ENCODE data around the gene ENO2. TPM values are rescaled to one million over a fixed set of nuclear protein-coding genes. Genes with fewer than 3 reads are reported as not detected.
A peak's percentile ranks its signal among the peaks of the same experiment; 100 is the strongest.
"Not testable (repeated sequence)": the region's sequence is repeated elsewhere in the genome, so short reads cannot be mapped to it uniquely, and the experiment has no call there.

ENO2 gene
- total RNA-seq (2014; rRNA removed; shearing (Covaris generic)), result 9.0 and 13.4 TPM in 2 replicates

GRCh38 chr12:6914246-6914946 lies at the start of gene ENO2:
ENO2 (plus strand) TSS chr12:6914580; CDS start chr12:6915833, 1,253 bp downstream.
- DNase-seq (ENCODE audit: low read depth), result peak; percentile 81

- DNase-seq (ENCODE audit: low read depth), result not testable (repeated sequence)
Observed at GRCh38 chr12:6865307-6865706, 49.1 kb upstream of the ENO2 start.

DNA sequence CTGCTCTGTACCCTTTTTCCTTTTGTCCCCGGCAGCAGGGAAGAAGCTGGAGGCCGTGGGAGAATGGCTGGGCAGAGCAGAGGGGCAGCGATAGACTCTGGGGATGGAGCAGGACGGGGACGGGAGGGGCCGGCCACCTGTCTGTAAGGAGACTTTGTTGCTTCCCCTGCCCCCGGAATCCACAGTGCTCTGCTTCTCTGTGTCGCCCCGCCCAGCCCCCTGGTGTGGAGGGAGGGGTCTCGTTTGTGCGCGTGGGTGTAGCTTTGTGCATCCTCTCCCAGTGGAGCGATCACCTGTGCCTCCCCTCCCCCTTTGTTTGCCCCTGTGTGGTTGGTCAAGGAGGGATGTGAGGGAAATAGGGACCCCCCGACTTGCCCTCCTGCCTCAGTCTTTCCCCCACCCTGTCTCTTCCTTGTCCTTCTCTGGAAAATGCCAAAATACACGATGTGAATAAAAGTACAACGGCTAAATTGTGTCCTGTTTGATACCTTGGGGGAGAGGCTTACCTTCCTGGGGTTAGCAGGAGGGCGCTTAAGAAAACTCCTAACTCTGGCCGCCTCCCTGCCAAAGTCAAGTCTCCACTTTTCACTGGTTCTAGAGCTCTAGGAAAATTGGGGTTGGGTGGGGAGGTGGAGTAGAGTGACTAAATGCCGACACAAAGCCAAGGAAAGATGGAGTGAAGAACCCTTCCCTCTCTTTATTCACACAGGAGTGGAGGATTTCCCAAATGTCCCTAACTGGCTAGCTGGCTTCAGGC lies 48.0 kb upstream of the ENO2 start:
- DNase-seq (ENCODE audit: low read depth), result no peak

- DNase-seq (ENCODE audit: low read depth), result no peak
Observed at GRCh38 chr12:6866920-6867412, 47.4 kb upstream of the ENO2 start.

- peak; percentile 86 for DNase-seq (ENCODE audit: low read depth)
Observed at GRCh38 chr12:6867413-6868210, 46.8 kb upstream of the ENO2 start, which contains the start of gene TPI1. TPI1 (plus strand) TSS chr12:6867531; CDS start chr12:6867567, 36 bp downstream.

DNA sequence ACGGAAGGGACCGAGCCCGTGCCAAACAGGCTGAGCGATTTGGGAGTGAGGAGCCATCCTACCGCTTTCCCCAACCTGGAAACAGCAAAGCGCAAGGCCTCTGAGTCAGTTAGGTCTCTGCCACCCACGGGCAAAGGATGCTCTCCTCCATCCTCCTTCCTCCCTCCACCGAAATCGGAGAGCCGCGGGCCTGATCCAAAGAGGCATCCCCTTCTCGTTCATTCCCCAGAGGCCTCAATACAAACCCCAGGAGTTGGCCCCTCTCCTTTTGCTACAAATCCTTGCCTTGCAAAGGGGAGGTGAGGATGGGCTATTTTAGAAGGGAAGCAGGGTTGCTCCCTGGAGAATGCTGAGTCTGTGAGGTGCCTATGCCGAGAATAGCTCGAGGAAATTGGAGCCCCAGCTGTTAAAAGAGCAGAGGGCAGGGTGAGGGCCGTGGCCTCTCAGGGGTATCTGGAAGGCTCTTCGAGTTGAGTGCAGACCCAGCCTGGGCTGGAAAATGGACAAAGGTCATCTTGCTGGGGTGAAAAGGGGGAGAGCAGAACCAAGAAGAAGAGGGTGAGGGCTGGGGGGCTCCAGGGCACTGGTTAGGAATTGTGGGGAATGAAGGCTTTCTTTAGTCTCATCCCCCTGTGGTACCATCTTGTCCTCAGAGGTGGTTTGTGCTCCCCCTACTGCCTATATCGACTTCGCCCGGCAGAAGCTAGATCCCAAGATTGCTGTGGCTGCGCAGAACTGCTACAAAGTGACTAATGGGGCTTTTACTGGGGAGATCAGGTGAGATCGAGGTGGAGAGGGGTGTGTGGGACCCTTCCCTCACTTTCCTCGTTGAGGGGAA lies 46.0 kb upstream of the ENO2 start:
- no peak for DNase-seq (ENCODE audit: low read depth)

- DNase-seq (ENCODE audit: low read depth), result peak; percentile 70
Observed at GRCh38 chr12:6869049-6870021, 45.0 kb upstream of the ENO2 start.

- not testable (repeated sequence) for DNase-seq (ENCODE audit: low read depth)
Observed at GRCh38 chr12:6870304-6870703, 44.1 kb upstream of the ENO2 start.

DNA sequence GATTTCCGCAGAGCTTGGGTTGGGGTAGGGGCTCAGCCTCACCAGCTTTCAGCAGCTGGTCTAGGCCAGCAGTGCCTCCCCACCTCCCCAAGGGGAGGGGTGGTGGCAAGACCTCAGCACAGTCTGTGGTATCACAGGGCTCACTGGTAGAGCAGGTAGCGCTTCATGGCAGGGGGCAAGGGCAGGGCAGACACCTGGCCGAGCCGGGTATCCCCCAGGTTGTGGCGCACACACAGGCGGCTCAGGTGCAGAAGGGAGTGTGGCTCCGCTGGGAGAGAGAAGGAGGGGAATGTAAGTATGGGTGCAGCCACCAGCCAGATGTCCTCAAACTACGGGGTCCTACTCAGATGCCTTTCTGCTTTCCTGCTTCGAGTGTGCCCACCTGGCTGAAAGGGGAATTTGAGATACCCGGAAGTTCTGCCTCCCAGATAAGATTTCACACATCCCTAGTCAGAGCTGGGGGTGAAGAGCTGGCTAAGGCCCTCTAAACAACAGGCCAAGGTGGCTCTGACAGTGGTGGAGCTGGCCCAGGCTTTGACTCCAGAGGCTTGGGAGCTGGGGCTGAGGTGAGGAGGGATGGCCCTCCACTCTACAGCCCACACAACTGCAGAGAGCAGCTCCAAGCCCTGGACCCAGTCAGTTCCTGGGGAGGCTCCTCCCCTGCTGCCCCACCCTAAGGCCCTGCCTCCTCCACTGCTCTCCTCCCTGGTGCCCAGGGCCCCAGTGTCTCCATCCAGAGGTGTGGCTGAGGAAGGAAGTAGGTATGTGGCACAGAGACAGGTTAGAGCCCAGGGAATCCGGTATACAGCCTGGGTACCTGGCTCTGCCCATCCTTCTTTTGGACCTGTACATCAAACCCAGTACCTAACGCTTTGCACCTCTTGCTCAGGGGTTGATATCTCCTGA lies 43.1 kb upstream of the ENO2 start:
- DNase-seq (ENCODE audit: low read depth), result peak; percentile 55

DNA sequence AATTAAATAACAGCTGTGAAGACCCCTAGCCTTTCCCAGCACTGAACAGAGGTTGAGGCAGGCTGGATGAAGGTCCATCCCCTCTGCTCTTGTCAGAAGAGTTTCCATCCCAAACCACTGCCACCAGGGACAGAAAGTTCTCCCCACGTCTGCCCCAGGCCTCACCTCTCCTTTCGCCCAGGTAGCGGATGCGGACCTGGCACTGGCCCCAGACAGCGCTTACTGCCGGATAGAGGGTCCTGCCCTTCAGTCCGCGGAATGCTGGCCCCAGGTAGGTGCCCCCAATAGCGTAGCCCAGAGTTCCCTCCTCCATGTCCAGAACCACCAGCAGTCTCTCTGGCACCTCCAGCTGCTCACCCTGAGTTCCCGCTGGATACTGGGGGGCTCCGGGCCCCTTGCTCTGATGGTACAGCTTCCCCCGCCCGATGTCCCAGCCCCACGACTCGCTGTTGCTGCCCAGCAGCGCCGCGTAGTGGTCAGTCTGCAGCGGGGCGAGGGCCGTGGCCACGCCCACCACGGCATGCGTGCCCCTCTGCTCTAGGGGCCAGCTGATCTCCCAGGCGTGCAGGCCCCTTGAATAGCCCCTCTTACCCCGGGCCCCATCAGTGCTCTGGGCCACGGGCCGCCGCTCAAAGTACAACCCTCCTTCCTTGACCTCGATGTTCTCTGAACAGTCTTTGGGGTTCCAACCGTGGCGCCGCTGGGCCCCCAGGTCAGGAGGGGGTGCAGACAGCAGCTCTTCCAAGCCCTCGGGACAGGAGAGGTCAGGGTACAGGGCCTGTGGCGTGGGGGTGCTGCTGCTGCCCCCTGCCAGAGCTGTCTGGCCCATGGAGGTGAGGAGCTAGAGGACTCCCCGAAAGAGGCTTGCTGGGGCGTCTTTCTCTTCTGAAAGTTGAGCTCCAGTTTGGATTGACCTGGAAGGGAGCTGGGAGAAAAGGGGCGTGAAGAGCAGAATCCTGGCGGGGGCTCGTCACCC lies 42.0 kb upstream of the ENO2 start:
- peak; percentile 92 for DNase-seq (ENCODE audit: low read depth)

GRCh38 chr12:6873094-6874014 lies 41.0 kb upstream of the ENO2 start, which contains the start of gene SPSB2:
SPSB2 (minus strand) TSS chr12:6873303; CDS start chr12:6872901, 402 bp downstream.
- DNase-seq (ENCODE audit: low read depth), result peak; percentile 98

GRCh38 chr12:6874015-6874368 lies 40.4 kb upstream of the ENO2 start:
- DNase-seq (ENCODE audit: low read depth), result not testable (repeated sequence)

DNA sequence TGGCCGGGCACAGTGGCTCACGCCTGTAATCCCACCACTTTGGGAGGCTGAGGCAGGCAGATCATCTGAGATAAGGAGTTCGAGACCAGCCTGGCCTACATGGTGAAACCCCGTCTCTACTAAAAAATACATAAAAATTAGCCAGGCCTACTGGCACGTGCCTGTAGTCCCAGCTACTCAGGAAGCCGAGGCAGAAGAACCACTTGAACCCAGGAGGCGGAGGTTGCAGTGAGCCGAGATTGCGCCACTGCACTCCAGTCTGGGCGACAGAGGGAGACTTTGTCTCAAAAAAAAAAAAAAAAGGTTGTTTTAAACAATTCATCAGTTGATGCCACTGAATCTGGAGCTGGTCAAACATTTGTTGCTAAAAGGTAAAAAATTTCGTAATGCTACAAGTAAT lies 34.6 kb upstream of the ENO2 start:
- not testable (repeated sequence) for DNase-seq (ENCODE audit: low read depth)

- no peak for DNase-seq (ENCODE audit: low read depth)
Observed at GRCh38 chr12:6883252-6883651, 31.1 kb upstream of the ENO2 start.

- DNase-seq (ENCODE audit: low read depth), result no peak
Observed at GRCh38 chr12:6883683-6884082, 30.7 kb upstream of the ENO2 start.

DNA sequence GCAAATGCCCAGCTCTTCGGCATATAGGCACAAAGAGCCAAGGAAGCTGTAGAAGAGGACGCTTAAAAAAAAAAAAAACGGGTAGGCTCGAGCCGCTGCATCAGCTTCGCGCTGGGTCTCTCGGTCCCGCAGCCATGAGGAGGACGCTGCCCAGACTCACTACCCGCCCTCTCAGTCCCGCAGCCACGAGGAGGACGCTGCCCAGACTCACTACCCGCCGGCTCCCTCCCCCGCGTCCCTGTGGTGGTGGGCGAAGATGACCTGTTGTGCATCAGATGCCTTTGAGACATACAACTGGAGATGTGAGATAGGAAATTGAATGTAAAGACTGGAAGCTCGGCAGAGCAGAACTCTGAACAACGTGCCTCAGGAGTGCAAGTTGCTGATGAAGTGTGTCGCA lies 29.8 kb upstream of the ENO2 start:
- no peak for DNase-seq (ENCODE audit: low read depth)

Measured in Daoy (cell line).